Ascending aorta (tissue), 2 donors: ENCODE data around the gene NAV2. TPM values are rescaled to one million over a fixed set of nuclear protein-coding genes. Genes with fewer than 3 reads are reported as not detected.

Source experiments
- DNase-seq, 2 donors: peaks; one replicate each; pipeline ENCODE4 v3.0.0-alpha.2; 2019; ENCODE audit warnings: low spot score in 2 of 2
- H3K27ac ChIP-seq, 2 donors: fragments of 200-600 bp; sonication (generic); one replicate each; pipeline ENCODE4 v1.5.1; 2016 to 2017; ENCODE audit warnings: mild to moderate bottlenecking in 1 of 2
- H3K27me3 ChIP-seq: fragments of 200-600 bp; sonication (generic); one replicate; pipeline ENCODE4 v1.5.1; 2017
- H3K36me3 ChIP-seq, 2 donors: fragments of 200-600 bp; sonication (generic); one replicate each; pipeline ENCODE4 v1.5.1; 2016
- H3K4me1 ChIP-seq, 2 donors: fragments of 200-600 bp; sonication (generic); one replicate each; pipeline ENCODE4 v1.5.1; 2016 to 2017; ENCODE audit warnings: mild to moderate bottlenecking in 1 of 2
- H3K4me3 ChIP-seq, 2 donors: fragments of 200-600 bp; sonication (generic); one replicate each; pipeline ENCODE4 v1.5.1; 2016 to 2017; ENCODE audit warnings: mild to moderate bottlenecking in 1 of 2
- H3K9me3 ChIP-seq, 2 donors: fragments of 200-600 bp; sonication (generic); one replicate each; pipeline ENCODE4 v1.5.1; 2016
- CTCF ChIP-seq, 3 experiments: fragments of 200-600 bp in 2 of 3; fragments of 450-650 bp in 1 of 3; sonication (generic) in 2 of 3; IDR thresholded peaks; one replicate each; pipeline ENCODE4 v1.5.1; 2016 to 2019; ENCODE audit warnings: antibody characterized with exemption in 3 of 3, mild to moderate bottlenecking in 1 of 3, moderate library complexity in 1 of 3
- intact Hi-C: fragments of 100-400 bp; cut with DNase I; formaldehyde crosslinking; loops from one replicate; pipeline ENCODE4 v1.15.1; 2023
- total RNA-seq: library from RNA; depleted of rRNA; stranded (reverse); fragments of >200 nt; gene quantifications from one replicate; pipeline ENCODE4 v1.1.0, GENCODE V29; 2016

NAV2 gene
- total RNA-seq, 1 donor from 2014 or later = 62.6 TPM

GRCh38 chr11:19734171-19734570 is 21.5 kb downstream of the NAV2 start:
- no peak overlapping the region for H3K4me3 ChIP-seq
- TF ChIP-seq CTCF (IDR thresholded peaks at IDR 0.05) = no peak
- no peak for DNase-seq
- intact Hi-C loops = no loop called here
- H3K27me3 ChIP-seq = no peaks in the 10 kb centered on the region
- H3K9me3 ChIP-seq = no peaks in the 10 kb centered on the region
- H3K36me3 ChIP-seq = no peaks in the 10 kb centered on the region
- peak overlapping the region; percentile 97 to 98 for H3K27ac ChIP-seq
- H3K4me1 ChIP-seq = peaks cover 28 to 92% of the 10 kb centered on the region in 2 donors

GRCh38 chr11:19735157-19735908 is 22.7 kb downstream of the NAV2 start:
- Histone ChIP-seq H3K4me1 (peaks cover 25 to 90% of the 10 kb centered on the region in 2 donors), H3K9me3 (no peaks in the 10 kb centered on the region), H3K27ac (peak overlapping the region; percentile 97 to 98), H3K36me3 (no peaks in the 10 kb centered on the region), H3K4me3 (peak overlapping the region in 1 of 2 donors; percentile 26), H3K27me3 (no peaks in the 10 kb centered on the region)
- intact Hi-C loops = no loop called here
- DNase-seq = peak in 1 of 2 donors; percentile 79
- TF ChIP-seq CTCF (IDR thresholded peaks at IDR 0.05) = peak; percentile 17 to 47 (median 35)

GRCh38 chr11:19735909-19736498 is 23.4 kb downstream of the NAV2 start:
- no peak for DNase-seq
- H3K27me3 ChIP-seq = no peaks in the 10 kb centered on the region
- no peak for TF ChIP-seq CTCF (IDR thresholded peaks at IDR 0.05)
- H3K4me1 ChIP-seq = peaks cover 23 to 87% of the 10 kb centered on the region in 2 donors
- H3K36me3 ChIP-seq = no peaks in the 10 kb centered on the region
- intact Hi-C loops = no loop called here
- peak overlapping the region; percentile 97 to 98 for H3K27ac ChIP-seq
- peak overlapping the region in 1 of 2 donors; percentile 26 for H3K4me3 ChIP-seq
- no peaks in the 10 kb centered on the region for H3K9me3 ChIP-seq

- H3K27me3 ChIP-seq = no peaks in the 10 kb centered on the region
- intact Hi-C loops = no loop called here
- no peak for DNase-seq
- no peaks in the 10 kb centered on the region for H3K9me3 ChIP-seq
- H3K27ac ChIP-seq = peak overlapping the region; percentile 97 to 98
- H3K4me1 ChIP-seq = peaks cover 23 to 81% of the 10 kb centered on the region in 2 donors
- no peak overlapping the region for H3K4me3 ChIP-seq
- no peak for TF ChIP-seq CTCF (IDR thresholded peaks at IDR 0.05)
- peaks cover 0 to under 1% of the 10 kb centered on the region in 2 donors for H3K36me3 ChIP-seq
Observed at GRCh38 chr11:19736831-19737230, 24.2 kb downstream of the NAV2 start.

- H3K36me3 ChIP-seq = peaks cover 0 to 7% of the 10 kb centered on the region in 2 donors
- intact Hi-C loops = no loop called here
- H3K4me3 ChIP-seq = no peak overlapping the region
- no peaks in the 10 kb centered on the region for H3K27me3 ChIP-seq
- no peaks in the 10 kb centered on the region for H3K9me3 ChIP-seq
- no peak for TF ChIP-seq CTCF (IDR thresholded peaks at IDR 0.05)
- H3K27ac ChIP-seq = peak overlapping the region; percentile 62 to 66
- H3K4me1 ChIP-seq = peaks cover 21 to 80% of the 10 kb centered on the region in 2 donors
- no peak for DNase-seq
Observed at GRCh38 chr11:19737575-19737974, 24.9 kb downstream of the NAV2 start.
